ENCODE measurements around the gene PEX26.

The PEX26 gene

DNA sequence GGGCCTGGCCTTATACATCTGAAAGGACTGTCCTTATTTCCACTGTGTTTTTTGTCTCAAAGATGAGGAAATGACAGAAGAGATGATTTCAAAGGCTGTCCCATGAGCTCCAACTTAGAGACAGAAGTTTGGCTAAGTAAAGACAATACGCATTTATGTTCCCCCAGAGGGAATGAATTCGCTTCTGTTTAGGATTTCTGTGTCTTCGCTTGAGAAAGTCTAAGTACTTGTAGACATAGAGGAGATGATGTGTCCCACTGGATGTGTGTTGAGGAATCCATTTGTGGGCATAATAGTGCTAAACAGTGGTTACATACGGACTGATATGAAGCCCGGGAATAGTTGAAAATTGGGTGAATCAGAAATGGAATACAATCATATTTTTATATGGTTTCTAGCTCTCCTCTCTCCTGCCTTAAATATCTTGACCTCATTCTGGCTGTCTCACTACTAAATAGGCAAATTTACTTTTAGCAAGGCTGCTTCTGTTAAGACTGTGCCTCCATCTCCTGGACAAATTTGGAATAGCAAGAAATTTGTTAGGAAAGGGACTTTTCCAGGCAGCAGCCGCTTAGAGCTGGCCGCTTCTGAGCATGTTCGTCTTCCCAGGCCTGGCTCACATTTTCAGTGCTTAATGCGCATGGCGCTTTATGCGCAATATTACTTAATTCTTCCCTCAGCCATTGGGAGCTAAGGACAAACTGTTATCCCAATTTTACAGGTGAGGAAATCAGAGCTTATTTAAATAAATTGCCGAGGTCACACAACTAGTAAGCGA, 1.9 kb upstream of the PEX26 start:
- TF ChIP-seq, protein P1, sequence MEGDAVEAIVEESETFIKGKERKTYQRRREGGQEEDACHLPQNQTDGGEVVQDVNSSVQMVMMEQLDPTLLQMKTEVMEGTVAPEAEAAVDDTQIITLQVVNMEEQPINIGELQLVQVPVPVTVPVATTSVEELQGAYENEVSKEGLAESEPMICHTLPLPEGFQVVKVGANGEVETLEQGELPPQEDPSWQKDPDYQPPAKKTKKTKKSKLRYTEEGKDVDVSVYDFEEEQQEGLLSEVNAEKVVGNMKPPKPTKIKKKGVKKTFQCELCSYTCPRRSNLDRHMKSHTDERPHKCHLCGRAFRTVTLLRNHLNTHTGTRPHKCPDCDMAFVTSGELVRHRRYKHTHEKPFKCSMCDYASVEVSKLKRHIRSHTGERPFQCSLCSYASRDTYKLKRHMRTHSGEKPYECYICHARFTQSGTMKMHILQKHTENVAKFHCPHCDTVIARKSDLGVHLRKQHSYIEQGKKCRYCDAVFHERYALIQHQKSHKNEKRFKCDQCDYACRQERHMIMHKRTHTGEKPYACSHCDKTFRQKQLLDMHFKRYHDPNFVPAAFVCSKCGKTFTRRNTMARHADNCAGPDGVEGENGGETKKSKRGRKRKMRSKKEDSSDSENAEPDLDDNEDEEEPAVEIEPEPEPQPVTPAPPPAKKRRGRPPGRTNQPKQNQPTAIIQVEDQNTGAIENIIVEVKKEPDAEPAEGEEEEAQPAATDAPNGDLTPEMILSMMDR (conservative IDR thresholded peaks at IDR 0.05), result peak; percentile 92
- TF ChIP-seq ZFX (IDR thresholded peaks at IDR 0.05), result no peak
- H3K27ac ChIP-seq, result no peak overlapping the region

GRCh38 chr22:18077087-18077638, 627 bp upstream of the PEX26 start:
- peak overlapping the region; percentile 84 for H3K27ac ChIP-seq
- no peak for TF ChIP-seq ZFX (IDR thresholded peaks at IDR 0.05)
- TF ChIP-seq, protein P1 (conservative IDR thresholded peaks at IDR 0.05), result no peak

GRCh38 chr22:18078329-18079041, 695 bp downstream of the PEX26 start:
- TF ChIP-seq, protein P1 (conservative IDR thresholded peaks at IDR 0.05), result no peak
- TF ChIP-seq ZFX (IDR thresholded peaks at IDR 0.05), result peak; percentile 64
- H3K27ac ChIP-seq, result peak overlapping the region; percentile 84

DNA sequence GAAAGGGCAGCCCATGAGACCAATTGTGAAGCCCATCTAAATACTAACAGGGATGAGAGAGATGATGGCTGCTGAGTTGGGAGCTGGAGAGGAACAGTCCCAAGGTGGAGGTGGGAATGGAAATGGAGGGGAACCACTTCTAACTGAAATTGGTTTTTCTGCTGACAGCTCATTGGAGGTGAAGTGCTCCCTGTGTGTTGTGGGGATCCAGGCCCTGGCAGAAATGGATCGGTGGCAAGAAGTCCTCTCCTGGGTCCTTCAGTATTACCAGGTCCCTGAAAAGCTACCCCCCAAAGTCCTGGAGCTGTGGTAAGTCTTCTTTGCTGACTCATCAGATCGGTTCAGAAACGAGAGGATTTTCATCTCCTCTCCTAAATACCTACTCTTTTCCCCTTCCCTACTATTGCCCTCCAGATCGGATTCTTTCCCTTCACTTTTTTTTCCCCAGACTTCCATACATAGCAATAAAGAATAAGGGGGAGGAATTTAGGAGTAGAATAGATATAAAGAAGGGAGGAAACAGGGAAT, 2.0 kb downstream of the PEX26 start:
- no peak overlapping the region for H3K27ac ChIP-seq
- TF ChIP-seq ZFX (IDR thresholded peaks at IDR 0.05), result no peak
- TF ChIP-seq, protein P1 (conservative IDR thresholded peaks at IDR 0.05), result no peak

DNA sequence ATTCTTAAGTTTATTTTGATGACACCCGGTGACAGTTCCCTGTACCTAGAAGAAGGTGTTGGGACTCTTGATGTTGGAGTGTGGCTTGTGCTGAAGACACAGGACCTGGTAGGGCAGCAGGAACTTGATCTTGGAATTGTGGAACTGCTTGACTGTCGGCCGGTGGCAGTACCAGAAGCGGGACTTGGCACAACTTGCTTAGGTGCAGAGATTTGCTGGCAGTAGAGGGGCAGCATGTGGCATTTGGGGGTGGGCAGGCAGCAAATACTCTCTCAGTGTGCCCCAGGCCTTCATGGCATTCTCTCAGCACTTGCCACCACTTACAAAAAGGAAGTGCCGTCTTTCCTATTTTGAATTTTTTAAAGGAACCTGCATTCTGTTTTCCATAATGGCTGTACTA, 3.6 kb downstream of the PEX26 start:
- TF ChIP-seq, protein P1 (conservative IDR thresholded peaks at IDR 0.05), result no peak
- TF ChIP-seq ZFX (IDR thresholded peaks at IDR 0.05), result no peak
- H3K27ac ChIP-seq, result no peak overlapping the region

DNA sequence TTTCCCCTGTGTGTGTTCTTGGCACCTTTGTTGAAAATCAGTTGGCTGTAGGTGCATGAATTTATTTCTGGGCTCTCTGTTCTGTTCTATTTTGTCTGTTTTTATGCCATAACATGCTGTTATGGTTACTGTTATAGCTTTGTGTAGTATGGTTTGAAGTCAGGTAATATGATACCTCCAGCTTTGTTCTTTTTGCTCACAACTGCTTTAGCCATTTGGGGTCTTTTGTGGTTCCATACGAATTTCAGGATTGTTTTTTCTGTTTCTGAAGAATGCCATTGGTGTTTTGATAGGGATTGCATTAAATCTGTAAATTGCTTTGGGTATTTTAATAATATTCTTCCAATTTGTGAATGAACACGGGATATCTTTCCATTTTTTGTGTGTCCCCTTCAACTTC, 4.7 kb downstream of the PEX26 start:
- TF ChIP-seq, protein P1 (conservative IDR thresholded peaks at IDR 0.05), result no peak
- no peak for TF ChIP-seq ZFX (IDR thresholded peaks at IDR 0.05)
- H3K27ac ChIP-seq, result no peak overlapping the region

DNA sequence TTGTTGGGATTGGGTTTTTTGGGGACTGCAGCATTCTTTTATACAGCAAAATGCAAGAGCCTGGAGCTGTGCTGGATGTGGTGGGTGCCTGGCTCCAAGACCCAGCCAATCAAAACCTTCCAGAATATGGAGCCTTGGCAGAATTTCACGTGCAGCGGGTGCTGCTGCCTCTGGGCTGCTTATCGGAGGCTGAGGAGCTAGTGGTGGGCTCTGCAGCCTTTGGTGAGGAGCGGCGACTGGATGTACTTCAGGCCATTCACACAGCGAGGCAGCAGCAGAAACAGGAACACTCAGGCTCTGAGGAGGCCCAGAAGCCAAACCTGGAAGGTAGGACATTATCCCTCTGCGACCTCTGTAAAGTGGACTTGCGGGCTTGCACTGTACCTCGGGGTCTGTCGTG, 5.6 kb downstream of the PEX26 start:
- TF ChIP-seq, protein P1 (conservative IDR thresholded peaks at IDR 0.05), result no peak
- TF ChIP-seq ZFX (IDR thresholded peaks at IDR 0.05), result no peak
- no peak overlapping the region for H3K27ac ChIP-seq
